ENCODE data around the gene MOB3B. TPM values are rescaled to one million over a fixed set of nuclear protein-coding genes. Genes with fewer than 3 reads are reported as not detected.

Gene MOB3B
- total RNA-seq, 3 donors from 2014 or later: 12.8 to 19.3 (median 13.1) TPM

- DNase-seq (ENCODE audit: low spot score in 2 of 2): no peak
- no peaks in the 10 kb centered on the region for H3K9me3 ChIP-seq
- H3K27me3 ChIP-seq: no peaks in the 10 kb centered on the region
- H3K4me1 ChIP-seq: peaks cover 0 to 9% of the 10 kb centered on the region in 2 donors
- no peaks in the 10 kb centered on the region for H3K36me3 ChIP-seq
- TF ChIP-seq POLR2AphosphoS5 (IDR thresholded peaks at IDR 0.05) (no peak), CTCF (IDR thresholded peaks at IDR 0.05) (no peak), POLR2A (IDR thresholded peaks at IDR 0.05) (no peak)
- intact Hi-C loops (cut with DNase I; ENCODE audit: low total_unique reads): no loop called here
- H3K4me3 ChIP-seq: no peak overlapping the region
- no peak overlapping the region for H3K27ac ChIP-seq
These were observed 138.3 kb downstream of the MOB3B start for GRCh38 chr9:27391040-27391895.

- no peak for TF ChIP-seq POLR2AphosphoS5 (IDR thresholded peaks at IDR 0.05)
- no peak for TF ChIP-seq CTCF (IDR thresholded peaks at IDR 0.05)
- TF ChIP-seq POLR2A (IDR thresholded peaks at IDR 0.05): no peak
- intact Hi-C loops (cut with DNase I; ENCODE audit: low total_unique reads): no loop called here
These were observed 141.5 kb downstream of the MOB3B start for GRCh38 chr9:27388150-27388549.

GRCh38 chr9:27387722-27388121 lies 141.9 kb downstream of the MOB3B start:
- TF ChIP-seq POLR2AphosphoS5 (IDR thresholded peaks at IDR 0.05): no peak
- TF ChIP-seq POLR2A (IDR thresholded peaks at IDR 0.05): no peak
- TF ChIP-seq CTCF (IDR thresholded peaks at IDR 0.05): no peak
- Histone ChIP-seq H3K9me3 (no peaks in the 10 kb centered on the region), H3K4me3 (no peak overlapping the region), H3K27me3 (no peaks in the 10 kb centered on the region), H3K36me3 (no peaks in the 10 kb centered on the region), H3K27ac (no peak overlapping the region), H3K4me1 (peaks cover 0 to 9% of the 10 kb centered on the region in 2 donors)
- DNase-seq (ENCODE audit: low spot score in 2 of 2): no peak
- intact Hi-C loops (cut with DNase I; ENCODE audit: low total_unique reads): no loop called here

More at GRCh38 chr9:27388150-27388549, 141.5 kb downstream of the MOB3B start:
- Histone ChIP-seq H3K4me1 (peaks cover 0 to 9% of the 10 kb centered on the region in 2 donors), H3K27me3 (no peaks in the 10 kb centered on the region), H3K9me3 (no peaks in the 10 kb centered on the region), H3K4me3 (no peak overlapping the region), H3K27ac (no peak overlapping the region), H3K36me3 (no peaks in the 10 kb centered on the region)
- DNase-seq (ENCODE audit: low spot score in 2 of 2): no peak

- peaks cover 0 to 9% of the 10 kb centered on the region in 2 donors for H3K4me1 ChIP-seq
- H3K27me3 ChIP-seq: no peaks in the 10 kb centered on the region
- DNase-seq (ENCODE audit: low spot score in 2 of 2): no peak
- TF ChIP-seq POLR2AphosphoS5 (IDR thresholded peaks at IDR 0.05): no peak
- TF ChIP-seq POLR2A (IDR thresholded peaks at IDR 0.05): no peak
- no peak for TF ChIP-seq CTCF (IDR thresholded peaks at IDR 0.05)
- no peak overlapping the region for H3K4me3 ChIP-seq
- no peaks in the 10 kb centered on the region for H3K9me3 ChIP-seq
- H3K27ac ChIP-seq: no peak overlapping the region
- intact Hi-C loops (cut with DNase I; ENCODE audit: low total_unique reads): no loop called here
- no peaks in the 10 kb centered on the region for H3K36me3 ChIP-seq
These were observed 143.0 kb downstream of the MOB3B start for GRCh38 chr9:27386571-27387091.
